NCI-H345 treated with DMSO at 0.1 percent for 48 hours (cell line): ENCODE data around the gene NUCB2.
A peak's percentile ranks its signal among the peaks of the same experiment; 100 is the strongest.

Source experiments
- DNase-seq: peaks from one replicate; lab custom pipeline; 2025; ENCODE audit not compliant: unreplicated experiment; lab: John Stamatoyannopoulos, UW

NUCB2 gene

GRCh38 chr11:17331669-17332068 is 55.1 kb downstream of the NUCB2 start:
- DNase-seq = no peak

- DNase-seq = no peak
These were observed 57.5 kb downstream of the NUCB2 start for GRCh38 chr11:17333799-17334586.

DNA sequence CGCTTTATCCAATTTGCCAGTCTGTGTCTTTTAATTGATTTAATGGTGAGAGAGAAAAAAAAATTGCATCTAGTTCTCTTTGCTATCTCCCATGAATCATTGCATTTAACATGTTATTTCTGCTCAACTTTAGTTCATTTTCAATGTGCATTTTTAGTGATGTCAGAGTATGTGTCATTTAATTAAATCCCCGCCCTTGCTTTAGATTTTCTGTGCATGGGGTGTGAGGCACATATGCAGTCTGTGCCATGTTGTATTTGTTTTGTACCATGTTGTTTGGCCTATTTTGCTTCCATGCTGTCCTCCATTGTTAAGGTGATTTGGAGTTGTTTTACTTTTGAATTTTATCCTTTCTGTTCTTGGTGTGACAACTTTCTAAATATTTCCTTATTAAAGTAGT is 66.7 kb downstream of the NUCB2 start:
- no peak for DNase-seq

DNA sequence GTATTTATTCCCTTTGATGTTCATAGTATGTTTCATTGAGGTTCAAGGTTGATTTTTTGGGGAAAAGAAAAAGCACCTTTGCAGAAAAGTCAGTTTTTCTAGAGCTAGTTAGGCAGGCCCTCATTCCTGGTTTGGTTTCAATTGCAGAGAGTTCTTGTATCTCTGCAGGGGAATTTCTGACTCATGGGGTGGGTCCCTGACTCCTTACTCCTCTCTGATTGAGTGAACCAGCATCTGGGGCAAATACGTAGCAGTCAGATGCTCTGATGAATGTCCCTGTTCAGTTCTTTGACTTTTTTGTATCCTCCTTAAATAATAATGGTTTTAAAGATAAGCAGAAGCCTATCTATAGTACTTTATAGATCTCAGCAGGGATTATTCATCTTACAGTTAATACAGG is 67.4 kb downstream of the NUCB2 start:
- DNase-seq = no peak

DNA sequence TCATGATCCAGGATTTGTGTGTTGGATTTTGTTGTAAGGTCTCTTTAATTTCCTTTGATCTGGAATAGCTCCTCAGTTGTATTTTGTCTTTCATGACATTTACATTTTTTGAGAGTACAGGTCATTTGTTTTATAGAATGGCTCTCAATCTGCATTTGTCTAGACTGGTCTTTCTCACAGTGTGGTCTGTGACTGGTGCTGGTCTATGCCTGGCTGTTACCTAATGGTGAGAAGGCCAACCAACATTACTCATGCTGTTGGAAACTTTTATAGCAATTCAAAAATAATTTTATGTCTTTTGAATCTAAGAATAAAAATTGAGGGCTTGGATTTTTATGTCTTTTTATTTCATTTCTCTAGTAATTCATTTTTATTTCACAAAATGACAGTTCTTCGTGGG is 71.1 kb downstream of the NUCB2 start:
- DNase-seq = no peak

GRCh38 chr11:17350455-17351171 is 74.1 kb downstream of the NUCB2 start:
- DNase-seq = no peak

DNA sequence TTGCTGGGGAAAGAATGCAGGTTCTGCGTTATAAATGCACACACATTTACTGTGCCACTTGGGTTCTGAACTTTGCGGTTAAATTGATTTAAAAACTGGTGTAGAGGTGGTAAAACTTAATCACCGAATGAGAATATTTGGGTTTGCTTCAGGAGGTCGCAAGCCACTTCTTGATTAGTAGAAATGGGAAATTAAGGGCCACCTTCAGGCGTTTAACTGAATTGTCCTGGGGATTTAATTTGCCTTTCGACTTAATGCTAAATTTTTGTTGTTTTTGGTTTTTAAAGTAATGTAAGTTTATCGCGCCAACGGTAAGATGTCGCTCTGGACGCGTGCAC is 74.6 kb downstream of the NUCB2 start:
- DNase-seq = no peak

GRCh38 chr11:17351510-17352176 is 75.1 kb downstream of the NUCB2 start, which contains the start of gene NCR3LG1:
TSS of gene NCR3LG1 (plus strand) at chr11:17351800. CDS start at chr11:17351970, 170 bp downstream.
- no peak for DNase-seq

DNA sequence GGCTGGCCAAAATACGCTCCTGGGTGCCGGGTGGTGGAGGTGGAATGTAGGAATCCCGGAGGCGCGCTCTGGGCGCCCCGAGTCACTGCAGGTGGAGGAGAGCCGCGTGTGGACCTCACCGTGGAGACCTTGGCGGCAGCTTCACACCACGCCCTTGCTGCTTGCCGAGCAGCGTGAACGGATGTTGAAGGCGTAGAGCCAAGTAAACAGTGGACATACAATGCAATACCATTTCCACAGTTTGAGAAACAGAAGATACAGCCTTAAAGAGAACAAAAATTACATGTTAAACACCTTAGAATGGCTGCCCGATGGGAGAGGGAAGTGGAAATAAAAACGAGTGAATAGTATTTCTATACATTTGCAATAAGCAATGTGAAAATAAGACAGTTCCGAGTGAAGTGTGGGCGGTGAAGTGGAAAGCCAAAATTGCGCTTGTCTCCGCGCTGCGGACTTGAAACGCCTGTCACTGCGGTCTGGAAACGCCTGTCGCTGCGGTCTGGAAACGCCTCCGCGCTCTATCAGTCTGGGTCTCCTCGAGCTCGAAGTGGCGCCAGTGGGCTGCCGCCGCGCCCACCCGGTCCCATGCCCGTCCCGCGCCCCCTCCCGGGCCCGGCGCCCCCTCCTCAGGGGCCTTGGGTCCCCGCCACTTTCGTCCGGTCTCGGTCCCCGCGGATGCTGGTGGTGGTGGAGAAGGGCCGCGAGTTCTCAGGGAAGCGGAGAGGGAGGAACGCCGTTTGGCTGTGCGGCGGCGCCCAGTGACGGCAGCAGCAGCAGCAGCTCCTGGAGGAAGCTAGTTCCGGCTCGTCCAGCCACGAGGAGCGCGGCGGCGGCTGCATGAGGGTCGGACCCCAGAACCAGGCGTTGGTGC is 76.6 kb downstream of the NUCB2 start:
- peak; percentile 51 for DNase-seq

- peak; percentile 50 for DNase-seq
These were observed 77.5 kb downstream of the NUCB2 start for GRCh38 chr11:17353821-17354600.

- DNase-seq = peak; percentile 75
These were observed 78.1 kb downstream of the NUCB2 start for GRCh38 chr11:17354601-17354991.

GRCh38 chr11:17366495-17366894 is 90.0 kb downstream of the NUCB2 start:
- DNase-seq = no peak

GRCh38 chr11:17368551-17368950 is 92.0 kb downstream of the NUCB2 start:
- DNase-seq = no peak

DNA sequence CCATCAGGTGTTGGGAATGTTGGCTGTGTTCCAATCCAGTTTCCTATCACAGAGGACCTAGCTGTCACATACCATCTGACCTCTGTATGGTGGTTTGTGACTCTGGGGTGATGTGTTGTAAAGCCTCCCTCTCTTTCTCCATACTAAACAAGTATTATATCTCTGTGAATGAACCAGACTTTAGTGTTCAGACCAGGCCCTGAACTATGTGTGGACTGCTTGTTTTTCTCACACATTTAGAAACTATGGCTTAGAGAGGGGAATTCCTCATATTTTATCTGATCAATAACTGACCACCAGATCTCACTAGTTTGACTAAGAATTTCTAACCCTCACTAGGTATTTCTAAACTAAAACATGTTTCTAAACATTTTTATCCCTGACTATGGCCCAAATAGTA is 92.6 kb downstream of the NUCB2 start:
- no peak for DNase-seq

DNA sequence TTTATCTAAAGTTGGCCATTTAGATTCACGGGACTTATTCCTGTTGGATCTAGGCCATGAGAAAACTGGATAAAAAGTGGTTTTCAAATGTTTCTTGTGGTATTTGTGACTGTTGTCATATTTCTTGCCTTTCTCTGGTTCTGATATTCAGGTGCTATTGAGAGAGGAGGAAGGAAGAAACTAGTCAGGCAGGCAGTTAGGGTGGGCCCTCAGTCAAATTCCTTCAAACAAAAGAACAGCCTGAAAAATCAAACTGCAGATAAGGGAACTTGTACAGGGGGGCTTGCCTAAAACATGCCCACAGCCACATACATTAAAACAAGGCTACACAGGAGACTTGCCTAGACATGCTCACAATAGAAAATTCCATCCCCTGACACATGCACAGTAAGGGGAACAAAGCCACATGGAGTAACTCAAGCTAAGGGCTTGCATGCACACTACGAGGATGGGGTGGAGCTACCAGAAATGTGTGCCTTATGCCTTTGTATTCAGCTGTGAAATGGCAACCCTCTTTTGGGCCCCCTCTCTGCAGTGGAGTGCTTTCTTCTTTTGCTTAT is 93.2 kb downstream of the NUCB2 start:
- no peak for DNase-seq

DNA sequence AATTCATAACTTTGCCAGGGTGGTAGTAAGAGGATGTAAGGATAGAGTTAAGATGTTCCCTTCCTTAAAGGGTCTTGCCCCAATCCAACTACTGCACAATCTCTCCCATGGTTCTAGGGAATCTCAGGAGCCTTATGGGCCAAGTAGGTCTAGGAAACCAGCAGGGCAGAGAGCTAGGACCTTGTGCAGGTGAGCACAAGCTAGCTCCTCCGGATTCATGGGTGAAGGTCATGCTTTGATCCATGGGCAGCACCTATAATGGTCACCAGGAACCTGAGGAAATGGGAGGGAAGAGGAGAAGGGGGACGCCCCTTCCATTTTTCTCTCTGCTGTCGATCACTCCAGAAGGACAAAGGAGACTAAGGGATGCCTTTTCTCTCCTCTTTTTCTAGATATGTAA is 95.1 kb downstream of the NUCB2 start:
- DNase-seq = no peak

DNA sequence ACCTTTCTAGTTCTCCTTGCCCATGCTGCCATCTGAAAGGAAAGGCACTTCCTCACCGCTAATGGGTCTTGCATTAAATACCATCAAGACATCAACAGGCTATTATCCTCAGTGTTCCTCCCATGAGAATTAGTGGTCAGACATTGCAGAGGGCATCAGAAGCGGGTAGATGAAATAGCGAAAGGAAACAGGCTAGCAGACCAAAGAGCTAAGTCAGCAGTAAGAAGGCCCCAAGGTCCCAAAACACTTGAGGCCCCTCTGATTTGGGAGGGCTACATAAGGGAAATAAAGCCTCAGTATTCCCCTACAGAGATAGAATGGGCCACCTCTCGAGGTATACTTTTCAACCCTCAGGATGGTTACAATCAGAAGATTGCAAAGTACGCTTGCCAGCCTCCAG is 99.0 kb downstream of the NUCB2 start:
- no peak for DNase-seq

DNA sequence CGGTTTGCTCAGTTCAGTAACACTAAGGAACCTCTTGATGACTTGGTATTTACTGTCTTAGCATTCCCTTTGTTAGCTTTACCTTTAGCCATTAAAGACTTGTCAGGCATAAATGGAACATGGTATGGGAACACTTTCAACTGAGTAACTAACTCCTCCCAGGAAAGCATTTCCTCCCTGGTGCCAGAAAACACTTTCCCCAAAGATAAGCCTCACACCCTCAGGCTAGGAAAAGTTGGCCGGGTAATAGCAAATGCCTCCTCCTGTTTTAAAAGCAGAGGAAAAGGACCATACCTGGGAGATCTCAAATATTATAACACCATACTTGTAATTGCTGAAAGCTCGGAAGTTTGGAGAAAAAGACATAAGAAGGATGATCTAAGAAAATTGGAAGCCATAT is 100.0 kb downstream of the NUCB2 start:
- no peak for DNase-seq

GRCh38 chr11:17378655-17379054 is 102.1 kb downstream of the NUCB2 start:
- no peak for DNase-seq
